Colonic mucosa (tissue), 4 donors: ENCODE data around the gene CEP128. TPM values are rescaled to one million over a fixed set of nuclear protein-coding genes. Genes with fewer than 3 reads are reported as not detected.

Experiments used
- DNase-seq: peaks from one replicate; pipeline ENCODE4 v3.0.0-alpha.2; 2020
- H3K27ac ChIP-seq: fragments of 200-600 bp; one replicate; pipeline ENCODE4 v1.8.0; 2021
- H3K27me3 ChIP-seq: fragments of 200-600 bp; one replicate; pipeline ENCODE4 v1.8.0; 2021
- H3K36me3 ChIP-seq: fragments of 200-600 bp; one replicate; pipeline ENCODE4 v1.8.0; 2021
- H3K4me1 ChIP-seq: fragments of 200-600 bp; one replicate; pipeline ENCODE4 v1.8.0; 2021; ENCODE audit warnings: mild to moderate bottlenecking
- H3K4me3 ChIP-seq: fragments of 200-600 bp; one replicate; pipeline ENCODE4 v1.8.0; 2021
- H3K9ac ChIP-seq, 2 donors: one replicate each; pipeline ENCODE4 v1.7.0; 2013; ENCODE audit warnings: control low read depth in 2 of 2, low read depth in 2 of 2, low read length in 2 of 2
- H3K9me3 ChIP-seq: fragments of 200-600 bp; one replicate; pipeline ENCODE4 v1.8.0; 2021
- intact Hi-C: fragments of 100-400 bp; cut with DNase I; formaldehyde crosslinking; loops from one replicate; pipeline ENCODE4 v1.14.1; 2022
- total RNA-seq, 2 donors: library from RNA; stranded (reverse); fragmentation: NEBNext Ultra II Directional in 1 of 2; extraction: Animal tissue kit (Norgen Biotek cat#: 25700) in 1 of 2; gene quantifications; one replicate each; pipeline ENCODE4 v1.2.1, GENCODE V29; 2021
- TF ChIP-seq, protein P1 (sequence below): fragments of 200-600 bp; IDR thresholded peaks from one replicate; pipeline ENCODE4 v1.8.0; 2022; ENCODE audit warnings: antibody characterized with exemption, mild to moderate bottlenecking
- donor health status: healthy.
- donor health status: DM: no; HTN: no; CAD: no.
- donor health status: DM: no; HTN: no; CAD: no.

The CEP128 gene
- 10 to 100 TPM in 1 of 2 donors, 1 to 10 TPM in 1; 4.4 to 11.6 TPM for total RNA-seq

DNA sequence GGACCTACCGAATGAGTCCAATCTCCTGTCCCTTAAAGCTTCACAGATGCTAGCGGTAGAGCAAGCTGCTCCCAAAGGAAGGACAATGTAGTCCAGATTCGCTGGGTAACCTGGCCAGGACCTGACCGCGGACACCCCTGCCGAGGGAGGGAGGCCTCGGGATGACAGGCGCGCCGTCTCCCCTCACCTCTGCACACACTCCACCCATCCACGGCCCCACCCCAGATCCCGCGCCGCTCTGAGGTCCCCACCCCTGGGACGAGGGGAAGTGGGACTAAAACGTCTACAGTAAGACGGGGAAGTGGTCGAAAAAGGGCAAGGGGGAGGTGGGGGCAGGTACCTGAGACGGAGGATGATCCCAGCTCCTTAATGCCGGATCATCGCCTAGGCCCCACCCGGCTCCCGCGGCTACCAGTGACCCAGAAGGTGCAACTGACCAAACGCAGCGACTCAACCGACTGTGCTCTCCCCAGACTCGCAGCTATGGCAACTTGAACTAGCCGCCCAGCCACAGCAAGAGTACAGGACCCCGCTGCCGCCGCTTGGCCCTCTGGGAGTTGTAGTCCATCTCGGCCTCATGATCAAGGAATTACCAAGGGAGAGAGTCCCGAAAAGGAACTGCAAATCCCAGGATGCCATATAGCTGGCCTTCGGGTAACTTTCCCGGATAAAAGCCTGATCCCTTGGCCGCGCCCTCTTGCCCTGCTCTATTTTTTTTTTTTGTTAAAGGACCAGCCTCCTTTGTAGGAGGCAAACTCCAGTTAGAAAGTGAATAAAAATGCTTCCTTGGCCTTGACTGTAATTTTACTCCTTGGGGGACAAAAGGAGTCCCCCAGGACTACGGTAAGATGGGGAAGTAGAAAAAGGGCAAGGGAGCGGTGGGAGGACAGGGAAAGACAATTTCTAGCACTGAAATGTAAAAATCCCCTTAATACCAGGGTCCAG is at the start of gene CEP128:
TSS of gene CEP128 (minus strand) at position 498 of the 945 bp plus-strand sequence.
- Histone ChIP-seq H3K27me3 (no peaks in the 10 kb centered on the region), H3K4me1 (peaks cover 4% of the 10 kb centered on the region), H3K4me3 (peak within 1 kb of the TSS; percentile 68), H3K9me3 (no peaks in the 10 kb centered on the region), H3K36me3 (no peaks in the 10 kb centered on the region), H3K9ac (peak within 1 kb of the TSS; percentile 68 to 76), H3K27ac (no peak within 1 kb of the TSS)
- peak; percentile 96 for DNase-seq
- intact Hi-C loops, result loop anchor here (5.0 kb wide), 1 partner anchor 231 kb away; no protein-coding TSS in a partner anchor
- TF ChIP-seq, protein P1, sequence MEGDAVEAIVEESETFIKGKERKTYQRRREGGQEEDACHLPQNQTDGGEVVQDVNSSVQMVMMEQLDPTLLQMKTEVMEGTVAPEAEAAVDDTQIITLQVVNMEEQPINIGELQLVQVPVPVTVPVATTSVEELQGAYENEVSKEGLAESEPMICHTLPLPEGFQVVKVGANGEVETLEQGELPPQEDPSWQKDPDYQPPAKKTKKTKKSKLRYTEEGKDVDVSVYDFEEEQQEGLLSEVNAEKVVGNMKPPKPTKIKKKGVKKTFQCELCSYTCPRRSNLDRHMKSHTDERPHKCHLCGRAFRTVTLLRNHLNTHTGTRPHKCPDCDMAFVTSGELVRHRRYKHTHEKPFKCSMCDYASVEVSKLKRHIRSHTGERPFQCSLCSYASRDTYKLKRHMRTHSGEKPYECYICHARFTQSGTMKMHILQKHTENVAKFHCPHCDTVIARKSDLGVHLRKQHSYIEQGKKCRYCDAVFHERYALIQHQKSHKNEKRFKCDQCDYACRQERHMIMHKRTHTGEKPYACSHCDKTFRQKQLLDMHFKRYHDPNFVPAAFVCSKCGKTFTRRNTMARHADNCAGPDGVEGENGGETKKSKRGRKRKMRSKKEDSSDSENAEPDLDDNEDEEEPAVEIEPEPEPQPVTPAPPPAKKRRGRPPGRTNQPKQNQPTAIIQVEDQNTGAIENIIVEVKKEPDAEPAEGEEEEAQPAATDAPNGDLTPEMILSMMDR, result no peak

DNA sequence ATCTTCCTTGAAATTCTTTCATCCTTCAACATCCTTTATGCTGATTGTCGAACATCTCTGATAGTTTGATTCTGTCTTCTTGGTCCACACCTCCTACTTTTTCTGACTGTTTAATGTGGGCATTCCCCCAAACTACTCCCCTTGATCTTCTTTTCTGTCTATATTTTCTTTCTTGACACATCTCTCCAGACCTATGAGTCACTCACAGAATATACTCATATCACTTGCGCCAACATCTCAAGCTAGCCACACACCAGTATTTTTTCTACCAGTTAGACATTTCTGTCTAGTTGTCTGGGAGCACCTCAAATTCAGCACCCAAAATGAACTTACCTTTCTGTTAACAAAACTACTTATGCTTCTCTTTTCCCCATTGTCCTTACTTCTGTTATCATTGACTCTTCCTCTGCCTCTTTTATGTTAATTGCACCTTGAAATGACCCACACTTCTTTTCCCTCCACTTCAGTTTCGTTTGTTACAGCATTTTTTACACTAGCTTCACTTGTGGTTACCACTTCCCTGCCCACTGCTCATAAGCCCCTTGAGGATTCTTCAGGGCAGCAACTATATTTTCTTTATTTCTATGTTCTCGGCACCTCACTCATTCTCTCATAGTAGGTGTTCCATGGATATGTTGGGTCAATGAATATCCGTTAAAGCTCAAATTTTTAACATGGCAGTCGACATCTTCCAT is 47.3 kb upstream of the CEP128 start:
- no peaks in the 10 kb centered on the region for H3K4me1 ChIP-seq
- no peaks in the 10 kb centered on the region for H3K9me3 ChIP-seq
- no peak overlapping the region for H3K4me3 ChIP-seq
- TF ChIP-seq, protein P1, result no peak
- no peak overlapping the region for H3K9ac ChIP-seq
- DNase-seq, result no peak
- intact Hi-C loops, result loop anchor here (5.0 kb wide), 1 partner anchor 37 kb away; no protein-coding TSS in a partner anchor
- no peak overlapping the region for H3K27ac ChIP-seq
- no peaks in the 10 kb centered on the region for H3K27me3 ChIP-seq
- no peaks in the 10 kb centered on the region for H3K36me3 ChIP-seq

DNA sequence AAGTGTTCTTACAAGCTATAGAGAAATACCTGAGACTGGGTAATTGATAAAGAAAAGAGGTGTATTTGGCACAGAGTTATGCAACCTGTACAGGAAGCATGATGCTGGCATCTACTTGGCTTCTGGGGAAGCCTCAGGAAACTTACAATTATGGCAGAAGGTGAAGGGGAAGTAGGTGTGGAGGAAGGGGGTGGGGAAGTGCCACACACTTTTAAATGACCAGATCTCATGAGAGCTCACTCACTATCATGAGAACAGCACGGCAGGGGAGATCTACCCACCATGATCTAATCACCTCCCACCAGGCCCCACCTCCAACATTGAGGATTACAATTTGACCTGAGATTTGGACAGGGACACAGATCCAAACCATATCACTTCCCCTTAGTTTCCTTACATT is 46.7 kb upstream of the CEP128 start:
- TF ChIP-seq, protein P1, result no peak
- Histone ChIP-seq H3K27me3 (no peaks in the 10 kb centered on the region), H3K36me3 (no peaks in the 10 kb centered on the region), H3K27ac (no peak overlapping the region), H3K9me3 (no peaks in the 10 kb centered on the region), H3K4me1 (no peaks in the 10 kb centered on the region), H3K4me3 (no peak overlapping the region), H3K9ac (no peak overlapping the region)
- intact Hi-C loops, result loop anchor here (5.0 kb wide), 1 partner anchor 36 kb away; no protein-coding TSS in a partner anchor
- DNase-seq, result no peak

DNA sequence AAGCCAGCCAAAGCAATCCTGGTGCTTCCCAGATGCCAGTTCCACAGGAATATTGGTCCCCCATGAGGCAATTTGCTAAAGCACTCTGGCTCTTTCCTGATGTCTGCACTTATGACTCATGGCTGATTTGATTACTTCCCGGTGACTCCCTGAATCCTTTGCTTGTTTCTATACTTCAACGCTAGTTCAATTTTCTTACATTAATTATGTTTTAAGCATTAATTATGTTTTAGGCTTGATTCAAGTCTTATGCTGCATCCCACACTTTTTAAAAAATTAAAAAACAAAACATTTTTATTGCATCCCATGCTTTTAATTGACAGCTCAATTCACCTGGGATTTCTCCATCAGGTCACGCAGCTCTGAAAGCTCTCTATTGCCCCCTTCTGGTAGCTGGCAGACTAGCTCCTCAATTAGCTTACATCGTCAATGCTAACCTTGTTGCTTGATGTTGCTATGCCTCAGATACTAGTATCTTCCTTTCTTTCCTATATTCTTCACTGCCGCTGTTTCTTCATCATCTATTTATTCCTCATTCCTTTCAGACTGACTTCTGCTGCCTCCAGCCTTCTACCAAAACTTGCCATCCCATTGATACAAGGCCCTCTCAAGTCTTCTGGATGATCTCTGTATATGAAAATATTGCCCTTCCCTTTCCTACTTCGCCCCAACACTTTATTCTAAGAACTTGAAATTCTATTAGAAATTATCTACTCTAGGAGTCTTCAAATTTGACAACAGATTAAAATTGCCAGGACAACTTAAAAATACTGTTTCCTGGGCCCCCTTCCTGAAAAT is 45.9 kb upstream of the CEP128 start:
- Histone ChIP-seq H3K36me3 (no peaks in the 10 kb centered on the region), H3K9ac (no peak overlapping the region), H3K9me3 (no peaks in the 10 kb centered on the region), H3K27me3 (no peaks in the 10 kb centered on the region), H3K4me3 (no peak overlapping the region), H3K27ac (peak overlapping the region; percentile 35), H3K4me1 (no peaks in the 10 kb centered on the region)
- TF ChIP-seq, protein P1, result peak; percentile 92
- intact Hi-C loops, result loop anchor here (5.0 kb wide), 1 partner anchor 35 kb away; no protein-coding TSS in a partner anchor
- DNase-seq, result peak; percentile 78

DNA sequence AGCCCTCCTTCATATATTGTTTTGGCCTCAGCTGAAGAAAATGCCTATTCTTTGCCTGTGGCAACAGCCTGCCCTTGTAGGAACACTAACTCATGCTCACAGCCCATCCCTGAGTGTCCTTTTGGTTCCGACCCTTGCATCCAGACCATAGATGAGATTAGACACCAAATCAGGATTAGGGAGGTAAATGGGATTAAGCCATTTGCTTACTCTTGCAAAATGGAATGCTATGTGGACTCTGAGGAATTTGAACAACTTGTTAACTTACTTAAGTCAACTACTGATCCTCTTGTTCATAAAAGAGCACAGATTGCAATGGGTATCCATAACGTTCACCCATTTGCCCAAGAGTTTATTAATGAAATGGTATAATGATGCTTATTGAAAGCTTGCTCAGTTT is 41.2 kb upstream of the CEP128 start:
- no peaks in the 10 kb centered on the region for H3K9me3 ChIP-seq

More for the DNA sequence above, 41.2 kb upstream of the CEP128 start:
- intact Hi-C loops, result no loop called here
- DNase-seq, result no peak
- Histone ChIP-seq H3K27me3 (no peaks in the 10 kb centered on the region), H3K9ac (no peak overlapping the region), H3K27ac (no peak overlapping the region), H3K36me3 (no peaks in the 10 kb centered on the region), H3K4me3 (no peak overlapping the region), H3K4me1 (no peaks in the 10 kb centered on the region)
- TF ChIP-seq, protein P1, result no peak
